GM12875 (cell line): ENCODE results near the gene HIP1.

Source experiments
- H3K4me3 ChIP-seq: one replicate; pipeline ENCODE4 v1.5.1; 2011; ENCODE audit warnings: low read depth, low read length, control low read depth
- CTCF ChIP-seq: IDR thresholded peaks from 2 replicates; pipeline ENCODE4 v1.5.1; 2011; ENCODE audit warnings: low read depth, mild to moderate bottlenecking, control low read depth, inconsistent platforms, low read length, moderate library complexity, borderline replicate concordance; ENCODE audit not compliant: insufficient read depth

Gene HIP1

GRCh38 chr7:75546237-75547015 is 192.3 kb downstream of the HIP1 start:
- no peak for TF ChIP-seq CTCF
- no peak overlapping the region for H3K4me3 ChIP-seq

GRCh38 chr7:75537731-75538130 is 201.0 kb downstream of the HIP1 start:
- no peak overlapping the region for H3K4me3 ChIP-seq
- TF ChIP-seq CTCF: no peak

GRCh38 chr7:75536940-75537538 is 201.7 kb downstream of the HIP1 start:
- TF ChIP-seq CTCF: no peak
- H3K4me3 ChIP-seq: no peak overlapping the region

GRCh38 chr7:75536491-75536890 is 202.2 kb downstream of the HIP1 start:
- no peak for TF ChIP-seq CTCF

GRCh38 chr7:75534727-75535307 is 203.9 kb downstream of the HIP1 start:
- TF ChIP-seq CTCF: no peak
- no peak overlapping the region for H3K4me3 ChIP-seq

More at GRCh38 chr7:75536491-75536890, 202.2 kb downstream of the HIP1 start:
- no peak overlapping the region for H3K4me3 ChIP-seq

GRCh38 chr7:75533926-75534325 is 204.8 kb downstream of the HIP1 start:
- TF ChIP-seq CTCF: no peak
- H3K4me3 ChIP-seq: no peak overlapping the region

GRCh38 chr7:75532639-75533038 is 206.1 kb downstream of the HIP1 start:
- no peak overlapping the region for H3K4me3 ChIP-seq
- no peak for TF ChIP-seq CTCF
